ENCODE data around the gene SLC39A12.

Gene SLC39A12

DNA sequence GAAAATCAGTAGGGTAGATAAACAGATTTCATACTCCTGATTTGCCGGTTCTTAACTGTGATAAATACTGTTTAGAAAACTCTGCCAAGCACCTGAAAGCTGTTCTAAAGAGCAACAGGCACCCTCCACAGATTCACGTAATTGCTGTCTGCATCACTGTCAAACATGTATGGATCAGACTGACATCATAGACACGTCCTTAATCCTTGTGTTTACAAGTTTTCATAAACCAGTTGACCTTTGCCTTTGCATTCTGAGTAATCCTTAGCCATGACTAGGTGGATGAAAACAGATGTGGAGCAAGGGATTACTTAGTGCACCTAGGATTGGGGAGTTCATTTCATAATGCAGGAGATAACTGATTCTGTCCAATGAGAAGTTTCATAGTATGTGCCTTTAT lies 41.6 kb downstream of the SLC39A12 start:
- no peak overlapping the region for H3K27ac ChIP-seq

DNA sequence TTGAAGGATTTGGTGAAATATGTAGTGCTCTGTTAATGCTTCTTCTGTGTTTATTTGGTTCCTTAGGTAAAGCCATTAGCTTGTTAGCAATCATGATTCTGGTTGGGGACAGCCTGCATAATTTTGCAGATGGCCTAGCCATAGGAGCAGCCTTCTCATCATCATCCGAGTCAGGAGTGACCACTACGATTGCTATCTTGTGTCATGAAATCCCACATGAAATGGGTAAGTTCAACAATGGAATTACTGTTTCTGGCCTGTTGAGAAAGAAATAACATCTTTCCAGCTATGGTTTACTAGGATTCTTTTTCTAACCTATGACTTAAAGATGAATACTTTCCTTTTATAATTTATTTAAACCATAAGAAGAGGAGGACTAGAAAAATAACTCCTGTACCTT lies 48.9 kb downstream of the SLC39A12 start:
- no peak overlapping the region for H3K27ac ChIP-seq
- TF ChIP-seq, protein P1, sequence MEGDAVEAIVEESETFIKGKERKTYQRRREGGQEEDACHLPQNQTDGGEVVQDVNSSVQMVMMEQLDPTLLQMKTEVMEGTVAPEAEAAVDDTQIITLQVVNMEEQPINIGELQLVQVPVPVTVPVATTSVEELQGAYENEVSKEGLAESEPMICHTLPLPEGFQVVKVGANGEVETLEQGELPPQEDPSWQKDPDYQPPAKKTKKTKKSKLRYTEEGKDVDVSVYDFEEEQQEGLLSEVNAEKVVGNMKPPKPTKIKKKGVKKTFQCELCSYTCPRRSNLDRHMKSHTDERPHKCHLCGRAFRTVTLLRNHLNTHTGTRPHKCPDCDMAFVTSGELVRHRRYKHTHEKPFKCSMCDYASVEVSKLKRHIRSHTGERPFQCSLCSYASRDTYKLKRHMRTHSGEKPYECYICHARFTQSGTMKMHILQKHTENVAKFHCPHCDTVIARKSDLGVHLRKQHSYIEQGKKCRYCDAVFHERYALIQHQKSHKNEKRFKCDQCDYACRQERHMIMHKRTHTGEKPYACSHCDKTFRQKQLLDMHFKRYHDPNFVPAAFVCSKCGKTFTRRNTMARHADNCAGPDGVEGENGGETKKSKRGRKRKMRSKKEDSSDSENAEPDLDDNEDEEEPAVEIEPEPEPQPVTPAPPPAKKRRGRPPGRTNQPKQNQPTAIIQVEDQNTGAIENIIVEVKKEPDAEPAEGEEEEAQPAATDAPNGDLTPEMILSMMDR (conservative IDR thresholded peaks at IDR 0.05): no peak

More for the DNA sequence above, 41.6 kb downstream of the SLC39A12 start:
- TF ChIP-seq, protein P1 (conservative IDR thresholded peaks at IDR 0.05): no peak

- H3K27ac ChIP-seq: no peak overlapping the region
- TF ChIP-seq, protein P1 (conservative IDR thresholded peaks at IDR 0.05): no peak
Measured at GRCh38 chr10:18005445-18005780, 53.7 kb downstream of the SLC39A12 start.

GRCh38 chr10:18005781-18006456 lies 54.2 kb downstream of the SLC39A12 start:
- H3K27ac ChIP-seq: no peak overlapping the region
- TF ChIP-seq, protein P1 (conservative IDR thresholded peaks at IDR 0.05): no peak

DNA sequence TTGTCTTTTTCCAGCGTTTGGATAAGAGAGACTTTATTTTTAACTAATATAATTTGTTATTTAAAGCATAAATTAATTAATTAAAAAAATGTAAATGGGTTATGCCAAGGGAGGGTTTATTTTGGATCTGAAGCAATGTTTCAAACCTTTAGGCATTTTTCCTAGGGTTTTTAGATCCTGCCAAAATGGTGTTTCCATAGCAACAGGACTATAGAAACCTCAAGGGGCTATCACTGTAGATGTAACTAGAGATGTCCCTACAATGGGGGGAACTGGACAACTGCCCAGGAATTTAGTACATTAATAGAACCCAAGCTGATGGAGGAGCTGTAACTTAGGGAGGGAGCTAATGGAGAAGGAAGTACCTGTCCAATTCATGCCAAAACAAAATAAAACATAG lies 57.3 kb downstream of the SLC39A12 start:
- TF ChIP-seq, protein P1 (conservative IDR thresholded peaks at IDR 0.05): no peak

DNA sequence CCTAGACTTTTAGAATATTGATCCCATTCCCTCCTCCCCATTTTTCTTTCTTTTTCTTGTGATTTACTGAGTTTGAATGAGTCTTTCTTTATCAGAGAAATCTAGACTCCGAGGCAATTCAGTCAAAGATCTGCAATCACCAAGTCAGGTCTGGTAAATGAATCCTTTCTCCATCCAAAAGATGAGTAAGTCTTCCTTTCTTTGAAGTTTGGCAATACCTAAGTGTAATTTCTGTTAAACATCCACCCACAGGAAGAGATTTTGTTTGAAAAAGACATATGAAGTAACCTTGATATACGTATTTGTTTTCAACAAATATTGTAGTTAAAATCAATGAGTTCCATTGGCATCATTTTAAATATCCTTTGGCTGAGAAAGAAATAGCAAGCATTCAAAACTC lies 58.3 kb downstream of the SLC39A12 start:
- TF ChIP-seq, protein P1 (conservative IDR thresholded peaks at IDR 0.05): no peak
- no peak overlapping the region for H3K27ac ChIP-seq

More for the DNA sequence above, 57.3 kb downstream of the SLC39A12 start:
- no peak overlapping the region for H3K27ac ChIP-seq

DNA sequence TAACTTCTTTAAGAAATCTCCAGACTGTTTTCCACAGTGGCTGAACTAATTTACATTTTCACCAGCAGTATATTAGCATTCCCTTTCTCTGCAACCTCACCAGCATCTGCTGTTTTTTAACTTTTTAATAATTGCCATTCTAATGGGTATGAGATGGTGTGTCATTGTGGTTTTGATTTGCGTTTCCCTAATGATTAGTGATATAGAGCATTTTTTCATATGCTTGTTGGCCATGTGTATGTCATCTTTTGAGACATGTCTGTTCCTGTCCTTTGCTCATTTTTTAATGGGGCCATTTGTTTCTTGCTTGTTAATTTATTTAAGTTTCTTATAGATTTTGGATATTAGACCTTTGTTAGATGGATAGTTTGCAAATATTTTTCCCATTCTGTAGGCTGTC lies 68.8 kb downstream of the SLC39A12 start:
- TF ChIP-seq, protein P1 (conservative IDR thresholded peaks at IDR 0.05): no peak
- H3K27ac ChIP-seq: no peak overlapping the region
